SK-N-SH (cell line): Measurements from ENCODE around the gene RAB20. TPM values are rescaled to one million over a fixed set of nuclear protein-coding genes. Genes with fewer than 3 reads are reported as not detected.

Experiments used
- CTCF ChIA-PET: fragments of 300-600, 350-600 bp; formaldehyde crosslinking; extraction: SDS; loops from one replicate; lab custom pipeline; 2021; lab: Yijun Ruan, JAX
- POLR2A ChIA-PET: fragments of 350-600 bp; sonication (Branson Sonifier 250); formaldehyde crosslinking; extraction: SDS; loops from one replicate; lab custom pipeline; 2020; ENCODE audit warnings: antibody characterized with exemption, inconsistent platforms; lab: Yijun Ruan, JAX
- DNase-seq: peaks from one replicate; pipeline ENCODE4 v3.0.0; 2012
- H2AFZ ChIP-seq: fragments of 200-600 bp; sonication (generic); 2 replicates; pipeline ENCODE4 v1.8.1; 2016; ENCODE audit warnings: antibody characterized with exemption, mild to moderate bottlenecking, low read depth
- H3F3A ChIP-seq: fragments of 200-600 bp; sonication (generic); replicated peaks from 2 replicates; pipeline ENCODE3; 2016; ENCODE audit warnings: antibody characterized with exemption, mild to moderate bottlenecking; ENCODE audit not compliant: insufficient read depth
- H3K27ac ChIP-seq, 2 experiments: fragments of 200-500 bp in 1 of 2; fragments of 200-600 bp in 1 of 2; sonication (Bioruptor generic) in 1 of 2; sonication (generic), shearing (Covaris generic) in 1 of 2; 2 replicates each; pipeline versions ENCODE4 v1.5.1 to v1.6.1; 2014 to 2016; ENCODE audit warnings: low read depth in 2 of 2, inconsistent platforms in 1 of 2, low read length in 1 of 2, mild to moderate bottlenecking in 1 of 2, mixed read lengths in 1 of 2
- H3K27me3 ChIP-seq: fragments of 200-600 bp; sonication (generic), shearing (Covaris generic); 2 replicates; pipeline ENCODE4 v1.6.1; 2016; ENCODE audit warnings: mixed run types; ENCODE audit not compliant: insufficient read depth
- H3K36me3 ChIP-seq, 2 experiments: fragments of 200-500 bp in 1 of 2; fragments of 200-600 bp in 1 of 2; sonication (Bioruptor generic) in 1 of 2; sonication (generic) in 1 of 2; replicated peaks in 1 of 2; 2 replicates each; pipeline versions ENCODE3 to v1.5.1; 2014 to 2016; ENCODE audit warnings: low read length in 1 of 2, mild to moderate bottlenecking in 1 of 2; ENCODE audit not compliant: insufficient read depth in 2 of 2, control insufficient read depth in 1 of 2
- H3K4me1 ChIP-seq, 2 experiments: fragments of 200-500 bp in 1 of 2; fragments of 200-600 bp in 1 of 2; sonication (Bioruptor generic) in 1 of 2; sonication (generic), shearing (Covaris generic) in 1 of 2; 2 replicates each; pipeline versions ENCODE4 v1.5.1 to v1.6.1; 2014 to 2016; ENCODE audit warnings: low read depth in 1 of 2, low read length in 1 of 2, mixed run types in 1 of 2; ENCODE audit not compliant: insufficient read depth in 2 of 2, control insufficient read depth in 1 of 2
- H3K4me2 ChIP-seq: fragments of 200-600 bp; sonication (generic), shearing (Covaris generic); 2 replicates; pipeline ENCODE4 v1.6.1; 2017; ENCODE audit warnings: mixed run types
- H3K4me3 ChIP-seq, 2 experiments: fragments of 200-500 bp in 1 of 2; fragments of 200-600 bp in 1 of 2; sonication (Bioruptor generic) in 1 of 2; sonication (generic), shearing (Covaris generic) in 1 of 2; 2 replicates each; pipeline versions ENCODE4 v1.5.1 to v1.8.1; 2014 to 2016; ENCODE audit warnings: low read depth in 2 of 2, inconsistent platforms in 1 of 2, low read length in 1 of 2, mild to moderate bottlenecking in 1 of 2, mixed read lengths in 1 of 2, moderate library complexity in 1 of 2
- H3K79me2 ChIP-seq: fragments of 200-600 bp; sonication (generic); 2 replicates; pipeline ENCODE4 v1.8.1; 2017; ENCODE audit warnings: mild to moderate bottlenecking; ENCODE audit not compliant: insufficient read depth
- H3K9ac ChIP-seq: fragments of 200-600 bp; sonication (generic); 2 replicates; pipeline ENCODE4 v1.6.1; 2017; ENCODE audit warnings: mixed run types
- H3K9me2 ChIP-seq: fragments of 200-600 bp; sonication (generic); 2 replicates; pipeline ENCODE4 v1.6.1; 2017; ENCODE audit warnings: mixed run types
- H3K9me3 ChIP-seq: fragments of 200-600 bp; sonication (generic); 2 replicates; pipeline ENCODE4 v1.6.1; 2017; ENCODE audit warnings: mixed run types, mild to moderate bottlenecking, moderate library complexity
- H4K20me1 ChIP-seq: fragments of 200-600 bp; sonication (generic); 2 replicates; pipeline ENCODE4 v1.6.1; 2017; ENCODE audit warnings: mild to moderate bottlenecking, mixed run types; ENCODE audit not compliant: insufficient read depth
- ELF1 ChIP-seq: IDR thresholded peaks from 2 replicates; pipeline ENCODE4 v1.4.0; 2012
- EZH2phosphoT487 ChIP-seq: fragments of 200-600 bp; sonication (generic); IDR thresholded peaks from 2 replicates; pipeline ENCODE4 v1.6.1; 2017; ENCODE audit warnings: low read depth, mixed run types, mild to moderate bottlenecking, antibody characterized with exemption, moderate library complexity, borderline replicate concordance
- FOXJ3 ChIP-seq: sonication (generic); formaldehyde crosslinking; IDR thresholded peaks from 2 replicates; pipeline ENCODE4 v1.5.1; 2020; ENCODE audit warnings: mild to moderate bottlenecking, missing genetic modification reagents
- FOXM1 ChIP-seq: IDR thresholded peaks from 2 replicates; pipeline ENCODE4 v1.4.0; 2012; ENCODE audit warnings: low read depth, mild to moderate bottlenecking
- GABPA ChIP-seq: IDR thresholded peaks from 2 replicates; pipeline ENCODE4 v1.4.0; 2012; ENCODE audit warnings: low read depth, mild to moderate bottlenecking
- GATA2 ChIP-seq: sonication (generic); formaldehyde crosslinking; IDR thresholded peaks from 2 replicates; pipeline ENCODE4 v1.5.0; 2020; ENCODE audit warnings: mild to moderate bottlenecking, missing genetic modification reagents
- JUND ChIP-seq: IDR thresholded peaks from 2 replicates; pipeline ENCODE4 v1.4.0; 2012
- MAX ChIP-seq: IDR thresholded peaks from 2 replicates; pipeline ENCODE4 v1.4.0; 2012; ENCODE audit warnings: low read depth
- NFIC ChIP-seq: IDR thresholded peaks from 2 replicates; pipeline ENCODE4 v1.4.0; 2012; ENCODE audit warnings: borderline replicate concordance
- NRF1 ChIP-seq: IDR thresholded peaks from 2 replicates; pipeline ENCODE4 v1.6.1; 2012; ENCODE audit warnings: low read depth, mild to moderate bottlenecking, low read length
- PBX3 ChIP-seq: IDR thresholded peaks from 2 replicates; pipeline ENCODE4; 2012
- POLR2AphosphoS5 ChIP-seq: IDR thresholded peaks from 2 replicates; pipeline ENCODE4 v1.6.1; 2012; ENCODE audit warnings: low read depth, low read length
- RAD21 ChIP-seq: IDR thresholded peaks from 2 replicates; pipeline ENCODE4 v1.6.1; 2012; ENCODE audit warnings: mild to moderate bottlenecking, low read length
- RCOR1 ChIP-seq: fragments of 150-350 bp; IDR thresholded peaks from 2 replicates; pipeline ENCODE4 v1.6.1; 2017; ENCODE audit warnings: antibody characterized with exemption, low read length
- RFX5 ChIP-seq: IDR thresholded peaks from 2 replicates; pipeline ENCODE4 v1.6.1; 2012; ENCODE audit warnings: mild to moderate bottlenecking, improper control_type of control experiment, low read length
- SIN3A ChIP-seq: IDR thresholded peaks from 2 replicates; pipeline ENCODE4 v1.6.1; 2012; ENCODE audit warnings: low read depth, mild to moderate bottlenecking, low read length, moderate library complexity, borderline replicate concordance
- SMC3 ChIP-seq: IDR thresholded peaks from 2 replicates; pipeline ENCODE4 v1.6.1; 2012; ENCODE audit warnings: low read depth, low read length, improper control_type of control experiment
- TCF12 ChIP-seq: IDR thresholded peaks from 2 replicates; pipeline ENCODE4 v1.4.0; 2012
- USF1 ChIP-seq: IDR thresholded peaks from 2 replicates; pipeline ENCODE4 v1.4.0; 2012; ENCODE audit warnings: low read depth, borderline replicate concordance
- USF2 ChIP-seq: fragments of 150-350 bp; IDR thresholded peaks from 2 replicates; pipeline ENCODE4 v1.6.1; 2017; ENCODE audit warnings: antibody characterized with exemption, low read length, low read depth, borderline replicate concordance
- YY1 ChIP-seq: IDR thresholded peaks from 2 replicates; pipeline ENCODE4 v1.4.0; 2012; ENCODE audit warnings: low read depth, mild to moderate bottlenecking
- WGBS: methylation state at CpG from one replicate; pipeline ENCODE4 v1.1.6; 2017; ENCODE audit warnings: low lambda C conversion rate; 5-methylcytosine and 5-hydroxymethylcytosine counted together
- polyA plus RNA-seq, 3 experiments: library from polyadenylated mRNA; depleted of rRNA; stranded (reverse); fragments of >200 nt; gene quantifications; 2 replicates each; pipeline ENCODE4 v1.2.3, GENCODE V29; 2012

Gene RAB20
- polyA plus RNA-seq, 1 of the 3 experiments (the other 2 are of a cell fraction): 5.2 TPM

- 11% methylated on average over 28 of the region's 29 CpGs for WGBS
- ChIA-PET CTCF (interaction anchor here (1.5 kb wide), 3 partner anchors 9 to 47 kb away, joined by 3 to 4 read pairs (median 3); no protein-coding TSS in a partner anchor), POLR2A (no interaction called here)
- no peaks in the 10 kb centered on the region for H3K27me3 ChIP-seq
- peak; percentile 71 for DNase-seq
- peak overlapping the region; percentile 96; the same call in 1 of the 2 replicates for H2AFZ ChIP-seq
- no peaks in the 10 kb centered on the region for H3K9me3 ChIP-seq
- no peak for TF ChIP-seq USF2
- TF ChIP-seq USF1: no peak
- no peak for TF ChIP-seq RAD21
- no peak for TF ChIP-seq RCOR1
- no peak for TF ChIP-seq GABPA
- TF ChIP-seq POLR2AphosphoS5: no peak
- no peak for TF ChIP-seq SMC3
- no peak for TF ChIP-seq FOXM1
- no peak for TF ChIP-seq PBX3
- no peak for TF ChIP-seq JUND
- TF ChIP-seq RFX5: no peak
- no peak for TF ChIP-seq GATA2 (CRISPR knock-in tag)
- no peak for TF ChIP-seq MAX
- H4K20me1 ChIP-seq: no peaks in the 10 kb centered on the region
- H3K79me2 ChIP-seq: no peaks in the 10 kb centered on the region
- H3K36me3 ChIP-seq: no peaks in the 10 kb centered on the region
- H3F3A ChIP-seq: peaks cover 15% of the 10 kb centered on the region
- no peaks in the 10 kb centered on the region for H3K9me2 ChIP-seq
- peak overlapping the region; percentile 67; the same call in 1 of the 2 replicates for H3K9ac ChIP-seq
- peak overlapping the region in 1 of 2 experiments; percentile 20; a peak in 1 of 4 replicates for H3K27ac ChIP-seq
- peak overlapping the region; percentile 66 to 75 for H3K4me3 ChIP-seq
- H3K4me1 ChIP-seq: peaks cover 0 to 7% of the 10 kb centered on the region in 2 experiments; a peak in 1 of 4 replicates
- peak overlapping the region; percentile 84 for H3K4me2 ChIP-seq
Measured at GRCh38 chr13:110560601-110561343, 750 bp downstream of the RAB20 start.

- no peak overlapping the region for H3K4me3 ChIP-seq
- H3K36me3 ChIP-seq: no peaks in the 10 kb centered on the region
- no peak overlapping the region for H2AFZ ChIP-seq
- peaks cover 0 to 7% of the 10 kb centered on the region in 2 experiments; a peak in 1 of 4 replicates for H3K4me1 ChIP-seq
- no peak for DNase-seq
- peaks cover 15% of the 10 kb centered on the region for H3F3A ChIP-seq
- CTCF ChIA-PET: interaction anchor here (1.1 to 1.3 kb wide), 2 partner anchors 19 to 508 kb away, joined by 3 read pairs; no protein-coding TSS in a partner anchor
- H3K9ac ChIP-seq: no peak overlapping the region
- TF ChIP-seq GABPA (no peak), RCOR1 (no peak), ELF1 (no peak), NFIC (no peak), YY1 (no peak), EZH2phosphoT487 (no peak), TCF12 (no peak), SIN3A (no peak), RAD21 (no peak), FOXJ3 (CRISPR knock-in tag) (no peak), NRF1 (no peak)
- TF ChIP-seq, all 33 proteins: peak for 0
- H3K9me3 ChIP-seq: no peaks in the 10 kb centered on the region
- 95% methylated on average over 6 of the region's 6 CpGs for WGBS
- POLR2A ChIA-PET: no interaction called here
- no peaks in the 10 kb centered on the region for H4K20me1 ChIP-seq
- H3K4me2 ChIP-seq: peak overlapping the region; percentile 84; the same call in 1 of the 2 replicates
- no peaks in the 10 kb centered on the region for H3K79me2 ChIP-seq
- no peaks in the 10 kb centered on the region for H3K27me3 ChIP-seq
- no peaks in the 10 kb centered on the region for H3K9me2 ChIP-seq
- H3K27ac ChIP-seq: no peak overlapping the region
Measured at GRCh38 chr13:110559986-110560385, 1.5 kb downstream of the RAB20 start.
